HEK293 (cell line): ENCODE results near the gene TMEM178A.

ENCODE experiments used
- CTCF ChIP-seq: fragments of 450-650 bp; formaldehyde crosslinking; IDR thresholded peaks from 2 replicates; pipeline ENCODE4 v1.5.1; 2016; ENCODE audit warnings: missing biosample characterization, missing genetic modification characterization
- MYNN ChIP-seq: fragments of 450-650 bp; formaldehyde crosslinking; IDR thresholded peaks from 2 replicates; pipeline ENCODE4 v1.5.1; 2016; ENCODE audit warnings: missing biosample characterization, missing genetic modification characterization, borderline replicate concordance
- SETDB1 ChIP-seq: IDR thresholded peaks from one replicate; pipeline ENCODE4 v1.6.1; 2017; ENCODE audit warnings: mild to moderate bottlenecking, low read length, moderate library complexity, mixed read lengths; ENCODE audit not compliant: insufficient read length
- ZNF354C ChIP-seq: fragments of 450-650 bp; formaldehyde crosslinking; IDR thresholded peaks from 2 replicates; pipeline ENCODE4 v1.5.1; 2016; ENCODE audit warnings: missing biosample characterization, missing genetic modification characterization, low read depth, borderline replicate concordance
- ZNF629 ChIP-seq: fragments of 450-650 bp; formaldehyde crosslinking; IDR thresholded peaks from 2 replicates; pipeline ENCODE4 v1.5.1; 2017; ENCODE audit warnings: missing biosample characterization, missing genetic modification characterization
- ZNF639 ChIP-seq: fragments of 450-650 bp; formaldehyde crosslinking; IDR thresholded peaks from 2 replicates; pipeline ENCODE4 v1.5.1; 2016; ENCODE audit warnings: missing biosample characterization, missing genetic modification characterization
- ZNF670 ChIP-seq: fragments of 450-650 bp; formaldehyde crosslinking; IDR thresholded peaks from 2 replicates; pipeline ENCODE4 v1.5.1; 2016; ENCODE audit warnings: missing biosample characterization, missing genetic modification characterization, low read depth
- ZNF785 ChIP-seq: fragments of 450-650 bp; formaldehyde crosslinking; IDR thresholded peaks from 2 replicates; pipeline ENCODE4 v1.5.1; 2016; ENCODE audit warnings: missing biosample characterization, missing genetic modification characterization
- TF ChIP-seq, protein P1 (sequence below): fragments of 450-650 bp; IDR thresholded peaks from 2 replicates; pipeline ENCODE4 v1.5.1; 2018; ENCODE audit warnings: missing biosample characterization, missing genetic modification characterization

DNA sequence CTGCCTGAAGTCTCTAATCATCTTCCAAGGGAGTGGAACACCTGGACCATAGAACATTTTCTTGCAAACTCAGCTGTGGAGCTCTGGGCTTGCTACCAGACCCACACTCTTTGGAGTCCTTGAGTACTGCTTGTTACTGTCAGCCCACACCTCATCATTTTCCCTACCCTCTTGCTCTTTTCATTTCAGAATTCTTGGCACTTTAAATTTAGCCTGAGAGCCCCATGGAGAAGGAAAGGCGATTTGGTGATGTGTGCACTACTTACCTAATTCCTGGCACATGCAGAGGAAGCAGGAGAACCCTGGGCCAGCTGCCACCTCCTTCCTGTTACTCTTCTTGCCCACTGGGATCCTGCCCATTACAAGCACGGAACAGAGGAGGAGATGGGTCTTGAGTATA lies 31.7 kb downstream of the TMEM178A start:
- TF ChIP-seq SETDB1 (no peak), CTCF (tag by site-specific recombination) (no peak), ZNF629 (tag by site-specific recombination) (no peak), ZNF785 (tag by site-specific recombination) (no peak), ZNF670 (no peak), ZNF354C (tag by site-specific recombination) (no peak), ZNF639 (no peak), MYNN (tag by site-specific recombination) (no peak)
- TF ChIP-seq, protein P1, sequence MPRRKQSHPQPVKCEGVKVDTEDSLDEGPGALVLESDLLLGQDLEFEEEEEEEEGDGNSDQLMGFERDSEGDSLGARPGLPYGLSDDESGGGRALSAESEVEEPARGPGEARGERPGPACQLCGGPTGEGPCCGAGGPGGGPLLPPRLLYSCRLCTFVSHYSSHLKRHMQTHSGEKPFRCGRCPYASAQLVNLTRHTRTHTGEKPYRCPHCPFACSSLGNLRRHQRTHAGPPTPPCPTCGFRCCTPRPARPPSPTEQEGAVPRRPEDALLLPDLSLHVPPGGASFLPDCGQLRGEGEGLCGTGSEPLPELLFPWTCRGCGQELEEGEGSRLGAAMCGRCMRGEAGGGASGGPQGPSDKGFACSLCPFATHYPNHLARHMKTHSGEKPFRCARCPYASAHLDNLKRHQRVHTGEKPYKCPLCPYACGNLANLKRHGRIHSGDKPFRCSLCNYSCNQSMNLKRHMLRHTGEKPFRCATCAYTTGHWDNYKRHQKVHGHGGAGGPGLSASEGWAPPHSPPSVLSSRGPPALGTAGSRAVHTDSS (tag by site-specific recombination), result no peak
